HepG2 (cell line): ENCODE results near the gene ARTN. TPM values are rescaled to one million over a fixed set of nuclear protein-coding genes. Genes with fewer than 3 reads are reported as not detected.

Source experiments
- ARID3A ChIP-seq: IDR thresholded peaks from 2 replicates; pipeline ENCODE4 v1.6.1; 2012; ENCODE audit warnings: low read depth, low read length, improper control_type of control experiment
- ASH2L ChIP-seq: fragments of 300-600, 200-600 bp; sonication (generic); IDR thresholded peaks from 2 replicates; pipeline ENCODE4 v1.7.0; 2017; ENCODE audit warnings: low read depth, mild to moderate bottlenecking, moderate library complexity, mixed read lengths, low read length; ENCODE audit not compliant: insufficient read length
- GTF3A ChIP-seq: sonication (generic); formaldehyde crosslinking; conservative IDR thresholded peaks from 2 replicates; pipeline ENCODE4 v1.4.0; 2020; ENCODE audit warnings: mild to moderate bottlenecking, missing genetic modification reagents
- HINFP ChIP-seq: sonication (generic); formaldehyde crosslinking; IDR thresholded peaks from 2 replicates; pipeline ENCODE4 v1.4.0; 2020; ENCODE audit warnings: low read depth, mild to moderate bottlenecking, missing genetic modification reagents
- STAT6 ChIP-seq: sonication (generic); formaldehyde crosslinking; IDR thresholded peaks from 2 replicates; pipeline ENCODE4 v1.4.0; 2020; ENCODE audit warnings: missing genetic modification reagents, mild to moderate bottlenecking, borderline replicate concordance
- SYNCRIP ChIP-seq: fragments of 200-400 bp; formaldehyde crosslinking; IDR thresholded peaks from 2 replicates; pipeline ENCODE4 v1.6.1; 2018; ENCODE audit warnings: mild to moderate bottlenecking, low read depth, low read length; ENCODE audit not compliant: insufficient read depth
- TCF12 ChIP-seq, 2 experiments: fragments of 450-650 bp in 1 of 2; sonication (generic) in 1 of 2; formaldehyde crosslinking in 1 of 2; IDR thresholded peaks; 2 replicates each; pipeline versions ENCODE4 v1.6.1 to v1.8.0; 2017 to 2022; ENCODE audit warnings: antibody characterized with exemption in 1 of 2, mild to moderate bottlenecking in 1 of 2, missing genetic modification reagents in 1 of 2, moderate library complexity in 1 of 2
- WIZ ChIP-seq: sonication (generic); formaldehyde crosslinking; IDR thresholded peaks from 2 replicates; pipeline ENCODE4 v1.5.1; 2020; ENCODE audit warnings: mild to moderate bottlenecking, missing genetic modification reagents
- ZNF354B ChIP-seq: sonication (generic); formaldehyde crosslinking; IDR thresholded peaks from 2 replicates; pipeline ENCODE4 v1.8.0; 2022; ENCODE audit warnings: mild to moderate bottlenecking, missing genetic modification reagents
- polyA plus RNA-seq, 8 experiments: library from polyadenylated mRNA; depleted of rRNA in 3 of 8; stranded (reverse) in 7 of 8; unstranded in 1 of 8; fragments of >200 nt; fragmentation: Illumina TruSeq in 4 of 8; extraction: Trizol in 4 of 8; gene quantifications; 2 replicates each; pipeline versions ENCODE4 v1.2.1 to v1.2.3, GENCODE V29; 2011 to 2016; ENCODE audit warnings: low read depth in 4 of 8, missing spikeins in 1 of 8, mixed read lengths in 1 of 8; ENCODE audit not compliant: insufficient read depth in 1 of 8
- total RNA-seq, 5 experiments: library from RNA; depleted of rRNA; stranded (reverse); fragments of >200 nt; fragmentation: Illumina TruSeq; extraction: Trizol; gene quantifications; 2 replicates each; pipeline ENCODE4 v1.2.3, GENCODE V29; 2016; ENCODE audit warnings: low read depth in 1 of 5
- TF ChIP-seq, protein P1 (sequence below): IDR thresholded peaks from 2 replicates; pipeline ENCODE4 v1.6.1; 2012; ENCODE audit warnings: low read length, improper control_type of control experiment
- TF ChIP-seq, protein P2 (sequence below): sonication (generic); formaldehyde crosslinking; IDR thresholded peaks from 2 replicates; pipeline ENCODE4 v1.5.1; 2020; ENCODE audit warnings: mild to moderate bottlenecking, missing genetic modification reagents, borderline replicate concordance

The ARTN gene
- total and polyA plus RNA-seq, 2 of the 13 experiments (the other 11 are each of a cell fraction or from before 2014, with no cell fraction given): 0.11 to 0.62 TPM

DNA sequence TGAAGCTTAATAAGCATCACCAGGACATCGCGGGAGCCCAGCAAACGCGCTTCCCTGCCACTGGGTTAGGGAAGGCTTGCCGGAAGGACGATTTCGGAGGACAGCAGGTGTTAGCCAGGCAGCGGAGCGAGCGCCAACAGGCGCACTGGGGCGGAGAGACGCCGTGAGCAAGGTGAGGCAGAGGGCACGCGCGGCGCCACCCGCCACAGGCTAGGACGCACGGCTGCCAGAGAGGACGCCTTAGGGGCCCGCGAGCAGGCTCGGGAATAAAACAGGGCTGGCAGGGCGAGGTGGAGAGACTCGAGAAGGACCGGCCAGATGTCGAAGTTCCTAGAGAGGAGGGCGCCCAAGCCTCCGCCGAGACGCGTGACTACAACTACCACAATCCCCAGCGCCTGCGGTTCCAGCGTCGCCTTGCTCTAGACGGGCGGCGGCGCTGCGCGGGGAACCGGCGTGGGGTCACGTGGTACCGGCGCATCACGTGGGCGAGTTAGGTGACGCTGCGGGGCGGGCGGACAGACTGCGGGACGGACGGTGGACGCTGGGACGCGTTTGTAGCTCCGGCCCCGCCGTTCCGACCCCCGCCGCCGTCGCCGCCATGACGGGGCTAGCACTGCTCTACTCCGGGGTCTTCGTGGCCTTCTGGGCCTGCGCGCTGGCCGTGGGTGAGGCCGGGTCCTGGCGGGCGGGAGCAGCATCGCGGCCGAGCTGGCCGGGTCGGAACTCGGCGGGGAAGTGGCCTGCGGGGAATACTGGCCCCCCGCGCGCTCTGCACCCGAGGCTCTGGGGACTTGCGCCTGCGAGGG is 41.0 kb downstream of the ARTN start, which contains the start of gene ATP6V0B (continued):
- TF ChIP-seq, protein P1, sequence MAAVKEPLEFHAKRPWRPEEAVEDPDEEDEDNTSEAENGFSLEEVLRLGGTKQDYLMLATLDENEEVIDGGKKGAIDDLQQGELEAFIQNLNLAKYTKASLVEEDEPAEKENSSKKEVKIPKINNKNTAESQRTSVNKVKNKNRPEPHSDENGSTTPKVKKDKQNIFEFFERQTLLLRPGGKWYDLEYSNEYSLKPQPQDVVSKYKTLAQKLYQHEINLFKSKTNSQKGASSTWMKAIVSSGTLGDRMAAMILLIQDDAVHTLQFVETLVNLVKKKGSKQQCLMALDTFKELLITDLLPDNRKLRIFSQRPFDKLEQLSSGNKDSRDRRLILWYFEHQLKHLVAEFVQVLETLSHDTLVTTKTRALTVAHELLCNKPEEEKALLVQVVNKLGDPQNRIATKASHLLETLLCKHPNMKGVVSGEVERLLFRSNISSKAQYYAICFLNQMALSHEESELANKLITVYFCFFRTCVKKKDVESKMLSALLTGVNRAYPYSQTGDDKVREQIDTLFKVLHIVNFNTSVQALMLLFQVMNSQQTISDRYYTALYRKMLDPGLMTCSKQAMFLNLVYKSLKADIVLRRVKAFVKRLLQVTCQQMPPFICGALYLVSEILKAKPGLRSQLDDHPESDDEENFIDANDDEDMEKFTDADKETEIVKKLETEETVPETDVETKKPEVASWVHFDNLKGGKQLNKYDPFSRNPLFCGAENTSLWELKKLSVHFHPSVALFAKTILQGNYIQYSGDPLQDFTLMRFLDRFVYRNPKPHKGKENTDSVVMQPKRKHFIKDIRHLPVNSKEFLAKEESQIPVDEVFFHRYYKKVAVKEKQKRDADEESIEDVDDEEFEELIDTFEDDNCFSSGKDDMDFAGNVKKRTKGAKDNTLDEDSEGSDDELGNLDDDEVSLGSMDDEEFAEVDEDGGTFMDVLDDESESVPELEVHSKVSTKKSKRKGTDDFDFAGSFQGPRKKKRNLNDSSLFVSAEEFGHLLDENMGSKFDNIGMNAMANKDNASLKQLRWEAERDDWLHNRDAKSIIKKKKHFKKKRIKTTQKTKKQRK: no peak
- TF ChIP-seq ZNF354B (CRISPR knock-in tag): no peak
- TF ChIP-seq WIZ (CRISPR knock-in tag): no peak
- peak; percentile 21; the same call in 1 of the 2 replicates for TF ChIP-seq STAT6 (CRISPR knock-in tag)
- TF ChIP-seq HINFP: no peak
- no peak for TF ChIP-seq ARID3A
- no peak for TF ChIP-seq SYNCRIP
- TF ChIP-seq, protein P2, sequence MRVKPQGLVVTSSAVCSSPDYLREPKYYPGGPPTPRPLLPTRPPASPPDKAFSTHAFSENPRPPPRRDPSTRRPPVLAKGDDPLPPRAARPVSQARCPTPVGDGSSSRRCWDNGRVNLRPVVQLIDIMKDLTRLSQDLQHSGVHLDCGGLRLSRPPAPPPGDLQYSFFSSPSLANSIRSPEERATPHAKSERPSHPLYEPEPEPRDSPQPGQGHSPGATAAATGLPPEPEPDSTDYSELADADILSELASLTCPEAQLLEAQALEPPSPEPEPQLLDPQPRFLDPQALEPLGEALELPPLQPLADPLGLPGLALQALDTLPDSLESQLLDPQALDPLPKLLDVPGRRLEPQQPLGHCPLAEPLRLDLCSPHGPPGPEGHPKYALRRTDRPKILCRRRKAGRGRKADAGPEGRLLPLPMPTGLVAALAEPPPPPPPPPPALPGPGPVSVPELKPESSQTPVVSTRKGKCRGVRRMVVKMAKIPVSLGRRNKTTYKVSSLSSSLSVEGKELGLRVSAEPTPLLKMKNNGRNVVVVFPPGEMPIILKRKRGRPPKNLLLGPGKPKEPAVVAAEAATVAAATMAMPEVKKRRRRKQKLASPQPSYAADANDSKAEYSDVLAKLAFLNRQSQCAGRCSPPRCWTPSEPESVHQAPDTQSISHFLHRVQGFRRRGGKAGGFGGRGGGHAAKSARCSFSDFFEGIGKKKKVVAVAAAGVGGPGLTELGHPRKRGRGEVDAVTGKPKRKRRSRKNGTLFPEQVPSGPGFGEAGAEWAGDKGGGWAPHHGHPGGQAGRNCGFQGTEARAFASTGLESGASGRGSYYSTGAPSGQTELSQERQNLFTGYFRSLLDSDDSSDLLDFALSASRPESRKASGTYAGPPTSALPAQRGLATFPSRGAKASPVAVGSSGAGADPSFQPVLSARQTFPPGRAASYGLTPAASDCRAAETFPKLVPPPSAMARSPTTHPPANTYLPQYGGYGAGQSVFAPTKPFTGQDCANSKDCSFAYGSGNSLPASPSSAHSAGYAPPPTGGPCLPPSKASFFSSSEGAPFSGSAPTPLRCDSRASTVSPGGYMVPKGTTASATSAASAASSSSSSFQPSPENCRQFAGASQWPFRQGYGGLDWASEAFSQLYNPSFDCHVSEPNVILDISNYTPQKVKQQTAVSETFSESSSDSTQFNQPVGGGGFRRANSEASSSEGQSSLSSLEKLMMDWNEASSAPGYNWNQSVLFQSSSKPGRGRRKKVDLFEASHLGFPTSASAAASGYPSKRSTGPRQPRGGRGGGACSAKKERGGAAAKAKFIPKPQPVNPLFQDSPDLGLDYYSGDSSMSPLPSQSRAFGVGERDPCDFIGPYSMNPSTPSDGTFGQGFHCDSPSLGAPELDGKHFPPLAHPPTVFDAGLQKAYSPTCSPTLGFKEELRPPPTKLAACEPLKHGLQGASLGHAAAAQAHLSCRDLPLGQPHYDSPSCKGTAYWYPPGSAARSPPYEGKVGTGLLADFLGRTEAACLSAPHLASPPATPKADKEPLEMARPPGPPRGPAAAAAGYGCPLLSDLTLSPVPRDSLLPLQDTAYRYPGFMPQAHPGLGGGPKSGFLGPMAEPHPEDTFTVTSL: no peak
- no peak for TF ChIP-seq TCF12 (IDR thresholded peaks at IDR 0.05)
- no peak for TF ChIP-seq TCF12 (CRISPR knock-in tag; IDR thresholded peaks at IDR 0.05)
- TF ChIP-seq GTF3A: no peak
- peak; percentile 34 for TF ChIP-seq ASH2L
